HG03097 (cell line): ENCODE data around the gene WWOX.

Experiments
- ATAC-seq: cut with Tn5 transposase; IDR thresholded peaks from one replicate; pipeline ENCODE4 v1.9.1; 2021; ENCODE audit not compliant: unreplicated experiment, low FRiP score

Gene WWOX

GRCh38 chr16:78837706-78838105 lies 738.3 kb downstream of the WWOX start:
- ATAC-seq: no peak

- ATAC-seq: no peak
These were observed 738.8 kb downstream of the WWOX start for GRCh38 chr16:78838276-78838675.

GRCh38 chr16:78842950-78843349 lies 743.5 kb downstream of the WWOX start:
- ATAC-seq: no peak

GRCh38 chr16:78843978-78844377 lies 744.5 kb downstream of the WWOX start:
- ATAC-seq: no peak

GRCh38 chr16:78844682-78845081 lies 745.2 kb downstream of the WWOX start:
- ATAC-seq: no peak

GRCh38 chr16:78851266-78851665 lies 751.8 kb downstream of the WWOX start:
- no peak for ATAC-seq

- ATAC-seq: no peak
These were observed 752.7 kb downstream of the WWOX start for GRCh38 chr16:78852081-78852635.

- no peak for ATAC-seq
These were observed 762.6 kb downstream of the WWOX start for GRCh38 chr16:78862022-78862421.

GRCh38 chr16:78866521-78866920 lies 767.1 kb downstream of the WWOX start:
- ATAC-seq: no peak

- ATAC-seq: no peak
These were observed 770.0 kb downstream of the WWOX start for GRCh38 chr16:78869492-78869891.

- ATAC-seq: no peak
These were observed 771.8 kb downstream of the WWOX start for GRCh38 chr16:78871241-78871640.

- no peak for ATAC-seq
These were observed 777.2 kb downstream of the WWOX start for GRCh38 chr16:78876671-78877070.

- no peak for ATAC-seq
These were observed 777.7 kb downstream of the WWOX start for GRCh38 chr16:78877114-78877655.

GRCh38 chr16:78878570-78878969 lies 779.1 kb downstream of the WWOX start:
- ATAC-seq: no peak

GRCh38 chr16:78879011-78879410 lies 779.6 kb downstream of the WWOX start:
- ATAC-seq: no peak

GRCh38 chr16:78882150-78882549 lies 782.7 kb downstream of the WWOX start:
- no peak for ATAC-seq

- no peak for ATAC-seq
These were observed 783.3 kb downstream of the WWOX start for GRCh38 chr16:78882751-78883150.

GRCh38 chr16:78884204-78884603 lies 784.8 kb downstream of the WWOX start:
- no peak for ATAC-seq

- no peak for ATAC-seq
These were observed 789.9 kb downstream of the WWOX start for GRCh38 chr16:78889346-78889745.

- ATAC-seq: no peak
These were observed 791.0 kb downstream of the WWOX start for GRCh38 chr16:78890373-78890895.

GRCh38 chr16:78892951-78893733 lies 793.7 kb downstream of the WWOX start:
- ATAC-seq: no peak

- ATAC-seq: no peak
These were observed 795.4 kb downstream of the WWOX start for GRCh38 chr16:78894886-78895285.
